22Rv1 (cell line): ENCODE measurements around the gene PTPN13.

Source experiments
- CTCF ChIP-seq: fragments of 450-650 bp; IDR thresholded peaks from 2 replicates; pipeline ENCODE4 v1.5.1; 2017; ENCODE audit warnings: mild to moderate bottlenecking
- ZFX ChIP-seq: fragments of 450-650 bp; IDR thresholded peaks from 2 replicates; pipeline ENCODE4 v1.6.1; 2017; ENCODE audit warnings: antibody characterized with exemption, borderline replicate concordance

GRCh38 chr4:86818211-86818610 lies 224.1 kb downstream of the PTPN13 start:
- no peak for TF ChIP-seq CTCF
- no peak for TF ChIP-seq ZFX
